Right lobe of liver (tissue), 4 donors: Measurements from ENCODE around the gene MBNL3.

ENCODE experiments used
- CTCF ChIP-seq, 4 donors: fragments of 200-600 bp in 3 of 4; fragments of 450-650 bp in 1 of 4; IDR thresholded peaks; one replicate each; pipeline versions ENCODE4 v1.5.1 to v1.8.0; 2016 to 2022; ENCODE audit warnings: antibody characterized with exemption in 4 of 4, mild to moderate bottlenecking in 2 of 4
- POLR2A ChIP-seq: fragments of 450-650 bp; IDR thresholded peaks from one replicate; pipeline ENCODE4 v1.6.1; 2017; ENCODE audit warnings: antibody characterized with exemption, mild to moderate bottlenecking
- donor health status: DM: no; HTN: no; CAD: no.
- donor health status: DM: no; HTN: no; CAD: no.
- donor health status: DM: no; HTN: yes; CAD: no.

GRCh38 chrX:132444936-132445335, 43.9 kb downstream of the MBNL3 start:
- TF ChIP-seq POLR2A (no peak), CTCF (IDR thresholded peaks at IDR 0.05) (no peak)
